Activated B cell treated with CpG ODN at 0.5 μM for 24 hours (primary cell): ENCODE measurements around the gene WDR31. TPM values are rescaled to one million over a fixed set of nuclear protein-coding genes. Genes with fewer than 3 reads are reported as not detected.

Experiments
- ATAC-seq: fragments of 200-7000 bp; cut with Tn5 transposase; one replicate; pipeline ENCODE4 v1.10.0; 2021; ENCODE audit warnings: low read depth, mild to moderate bottlenecking, moderate library complexity
- CTCF ChIA-PET: fragments of 350-600 bp; sonication (Branson Sonifier 250); formaldehyde crosslinking; loops from one replicate; lab custom pipeline; 2021; ENCODE audit warnings: antibody characterized with exemption; lab: Charles Lee
- POLR2A ChIA-PET: fragments of 350-600 bp; sonication (Branson Sonifier 250); formaldehyde crosslinking; loops from one replicate; lab custom pipeline; 2021; ENCODE audit warnings: antibody characterized with exemption; lab: Charles Lee
- DNase-seq: peaks from one replicate; pipeline ENCODE4 v3.0.0; 2022
- H3K27ac Mint-ChIP-seq: one replicate; pipeline ENCODE4 v1.8.0; 2020; ENCODE audit warnings: mixed read lengths
- H3K27me3 Mint-ChIP-seq: one replicate; pipeline ENCODE4 v1.8.0; 2021; ENCODE audit warnings: mixed read lengths
- H3K36me3 Mint-ChIP-seq: one replicate; pipeline ENCODE4 v1.8.0; 2021; ENCODE audit warnings: low read depth, mixed read lengths
- H3K4me1 Mint-ChIP-seq: one replicate; pipeline ENCODE4 v1.8.0; 2021; ENCODE audit warnings: mixed read lengths
- H3K4me3 Mint-ChIP-seq: one replicate; pipeline ENCODE4 v1.8.0; 2020; ENCODE audit warnings: mild to moderate bottlenecking, mixed read lengths
- H3K9me3 Mint-ChIP-seq: one replicate; pipeline ENCODE4 v1.8.0; 2020; ENCODE audit warnings: mixed read lengths
- CTCF ChIP-seq: fragments of 200-600 bp; IDR thresholded peaks from one replicate; pipeline ENCODE4 v1.8.0; 2022; ENCODE audit warnings: antibody characterized with exemption, mild to moderate bottlenecking
- intact Hi-C: fragments of 100-400 bp; cut with micrococcal nuclease; formaldehyde crosslinking; loops from one replicate; pipeline ENCODE4 v1.15.1; 2024
- total RNA-seq: library from RNA; stranded (reverse); gene quantifications from 2 replicates; pipeline ENCODE4 v1.2.3, GENCODE V29; 2022

The WDR31 gene
- total RNA-seq: 0.73 and 1.6 TPM in 2 replicates

- Mint-ChIP-seq H3K36me3 (no peaks in the 10 kb centered on the region), H3K27ac (peak within 1 kb of the TSS; percentile 74), H3K27me3 (peaks cover 3% of the 10 kb centered on the region), H3K4me1 (peaks cover 11% of the 10 kb centered on the region), H3K4me3 (peak within 1 kb of the TSS; percentile 84), H3K9me3 (no peaks in the 10 kb centered on the region)
- TF ChIP-seq CTCF: no peak
- DNase-seq: peak; percentile 78
- intact Hi-C loops: loop anchor here (1.0 to 5.0 kb wide), 7 partner anchors 10 to 241 kb away; partner anchors contain the start of genes ALAD, C9orf43, CDC26 and HDHD3
- ChIA-PET CTCF (interaction anchor here (1.4 to 1.6 kb wide), 2 partner anchors 11 to 65 kb away, joined by 4 to 7 read pairs; partner anchors contain the start of genes CDC26 and PRPF4), POLR2A (interaction anchor here (0.7 to 2.5 kb wide), 11 partner anchors 10 to 1709 kb away, joined by 3 to 24 read pairs (median 3); partner anchors contain the start of genes ALAD, BSPRY, C9orf43 and CDC26)
- ATAC-seq: peak; percentile 98
These were observed at the start of gene WDR31 for GRCh38 chr9:113340011-113340699. Gene WDR31, minus strand, starts transcription at chr9:113340275. Its CDS starts 8,253 bp downstream, at chr9:113332022.

- ATAC-seq (no peak), DNase-seq (no peak)
- H3K4me3 Mint-ChIP-seq: no peak overlapping the region
- intact Hi-C loops: no loop called here
- peaks cover 57% of the 10 kb centered on the region for H3K36me3 Mint-ChIP-seq
- no peak overlapping the region for H3K27ac Mint-ChIP-seq
- no peaks in the 10 kb centered on the region for H3K27me3 Mint-ChIP-seq
- POLR2A ChIA-PET: no interaction called here
- H3K4me1 Mint-ChIP-seq: no peaks in the 10 kb centered on the region
- H3K9me3 Mint-ChIP-seq: no peaks in the 10 kb centered on the region
- CTCF ChIA-PET: no interaction called here
- no peak for TF ChIP-seq CTCF
These were observed 49.4 kb upstream of the WDR31 start for GRCh38 chr9:113389451-113389850.

- POLR2A ChIA-PET: no interaction called here
- peaks cover 57% of the 10 kb centered on the region for H3K36me3 Mint-ChIP-seq
- ATAC-seq: no peak
These were observed 48.8 kb upstream of the WDR31 start for GRCh38 chr9:113388833-113389232.

GRCh38 chr9:113387560-113388230, 47.6 kb upstream of the WDR31 start:
- Mint-ChIP-seq H3K27ac (no peak overlapping the region), H3K4me1 (no peaks in the 10 kb centered on the region), H3K27me3 (no peaks in the 10 kb centered on the region), H3K9me3 (no peaks in the 10 kb centered on the region), H3K36me3 (peaks cover 51% of the 10 kb centered on the region), H3K4me3 (no peak overlapping the region)
- intact Hi-C loops: no loop called here
- CTCF ChIA-PET: interaction anchor here (1.1 to 1.4 kb wide), 2 partner anchors 268 to 270 kb away, joined by 3 read pairs; no protein-coding TSS in a partner anchor
- POLR2A ChIA-PET: no interaction called here
- no peak for DNase-seq
- ATAC-seq: no peak
- no peak for TF ChIP-seq CTCF

More at GRCh38 chr9:113388833-113389232, 48.8 kb upstream of the WDR31 start:
- Mint-ChIP-seq H3K27me3 (no peaks in the 10 kb centered on the region), H3K9me3 (no peaks in the 10 kb centered on the region), H3K4me1 (no peaks in the 10 kb centered on the region), H3K27ac (no peak overlapping the region), H3K4me3 (no peak overlapping the region)
- CTCF ChIA-PET: no interaction called here
- intact Hi-C loops: no loop called here
- DNase-seq: no peak
- no peak for TF ChIP-seq CTCF
